Measurements from ENCODE around the gene COL23A1.
A peak's percentile ranks its signal among the peaks of the same experiment; 100 is the strongest.
"Not testable (repeated sequence)": the region's sequence is repeated elsewhere in the genome, so short reads cannot be mapped to it uniquely, and the experiment has no call there.

The COL23A1 gene

GRCh38 chr5:178318893-178319292 is 271.3 kb downstream of the COL23A1 start:
- no peak for DNase-seq (ENCODE audit: low spot score)
- no peak overlapping the region for H3K4me2 ChIP-seq (ENCODE audit: insufficient read depth, low read length, poor library complexity, severe bottlenecking)
- H3K9ac ChIP-seq (ENCODE audit: low read depth, low read length, poor library complexity) = no peak overlapping the region
- H3K4ac ChIP-seq (ENCODE audit: low read length) = no peak overlapping the region
- no peak overlapping the region for H4K91ac ChIP-seq (ENCODE audit: low read depth, low read length, poor library complexity)
- H4K8ac ChIP-seq (ENCODE audit: low read depth, low read length) = no peak overlapping the region
- no CpG with 5 or more reads among the region's 6 CpGs for WGBS, 2 donors (ENCODE audit: extremely low coverage in 2 of 2, insufficient read length in 2 of 2, insufficient replicate concordance in 1 of 2)
- H3K36me3 ChIP-seq (replicated peaks in 1 of 2; ENCODE audit: control insufficient read depth in 2 of 2, insufficient read depth in 2 of 2, low read length in 2 of 2) = no peaks in the 10 kb centered on the region
- peaks cover 2 to 4% of the 10 kb centered on the region in 2 donors for H3K9me3 ChIP-seq (replicated peaks in 1 of 2; ENCODE audit: control insufficient read depth in 2 of 2, insufficient read depth in 1 of 2, low read depth in 1 of 2, low read length in 2 of 2)
- H2BK120ac ChIP-seq (ENCODE audit: low read depth, low read length) = no peak overlapping the region
- H3K18ac ChIP-seq (ENCODE audit: low read length) = peak overlapping the region; percentile 52
- no peak overlapping the region for H2BK5ac ChIP-seq (ENCODE audit: low read length)
- no peaks in the 10 kb centered on the region for H3K79me1 ChIP-seq (ENCODE audit: low read depth, low read length)
- no peak overlapping the region for H2AFZ ChIP-seq (ENCODE audit: low read length)
- H3K14ac ChIP-seq (ENCODE audit: low read length) = no peak overlapping the region
- no peaks in the 10 kb centered on the region for H3K27me3 ChIP-seq (ENCODE audit: control insufficient read depth in 3 of 3, insufficient read depth in 3 of 3, low read depth in 1 of 3, low read length in 3 of 3)
- H2AK5ac ChIP-seq (ENCODE audit: low read depth, low read length) = no peak overlapping the region
- H3K4me3 ChIP-seq (ENCODE audit: low read length in 2 of 2) = no peak overlapping the region
- no peak overlapping the region for H2BK12ac ChIP-seq (ENCODE audit: low read length)
- no peak overlapping the region for H3K23ac ChIP-seq (ENCODE audit: low read depth, low read length, poor library complexity)
- H2BK15ac ChIP-seq (ENCODE audit: low read length) = peak overlapping the region; percentile 30
- H3K4me1 ChIP-seq (ENCODE audit: control insufficient read depth in 2 of 2, insufficient read depth in 1 of 2, low read depth in 1 of 2, low read length in 2 of 2) = peaks cover 3 to 6% of the 10 kb centered on the region in 2 donors
- no peak overlapping the region for H3K27ac ChIP-seq (replicated peaks; ENCODE audit: low read length)

DNA sequence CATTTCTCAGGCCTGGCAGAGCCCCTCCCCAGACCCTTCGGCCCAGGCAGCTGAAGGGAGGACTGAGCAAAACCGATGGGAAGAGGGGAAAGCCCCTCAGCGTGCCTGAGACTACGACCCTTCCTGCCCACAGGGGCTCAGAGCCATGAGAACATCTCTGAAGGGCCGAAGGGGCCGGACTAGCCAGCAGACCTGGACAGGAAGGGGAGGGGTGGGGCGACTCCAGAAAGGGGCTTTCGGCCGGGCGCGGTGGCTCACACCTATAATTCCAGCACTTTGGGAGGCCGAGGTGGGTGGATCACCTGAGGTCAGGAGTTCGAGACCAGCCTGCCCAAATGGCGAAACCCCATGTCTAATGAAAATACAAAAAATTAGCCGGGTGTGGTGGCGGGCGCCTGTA is 271.8 kb downstream of the COL23A1 start:
- no peak for DNase-seq (ENCODE audit: low spot score)
- Histone ChIP-seq H3K79me1 (ENCODE audit: low read depth, low read length) (no peaks in the 10 kb centered on the region), H3K14ac (ENCODE audit: low read length) (no peak overlapping the region), H2AFZ (ENCODE audit: low read length) (no peak overlapping the region), H2BK15ac (ENCODE audit: low read length) (no peak overlapping the region), H3K4me3 (ENCODE audit: low read length in 2 of 2) (no peak overlapping the region), H4K8ac (ENCODE audit: low read depth, low read length) (no peak overlapping the region), H4K91ac (ENCODE audit: low read depth, low read length, poor library complexity) (no peak overlapping the region), H3K9ac (ENCODE audit: low read depth, low read length, poor library complexity) (peak overlapping the region; percentile 53), H3K27ac (replicated peaks; ENCODE audit: low read length) (no peak overlapping the region), H3K36me3 (replicated peaks in 1 of 2; ENCODE audit: control insufficient read depth in 2 of 2, insufficient read depth in 2 of 2, low read length in 2 of 2) (no peaks in the 10 kb centered on the region), H3K9me3 (replicated peaks in 1 of 2; ENCODE audit: control insufficient read depth in 2 of 2, insufficient read depth in 1 of 2, low read depth in 1 of 2, low read length in 2 of 2) (peaks cover 0 to 4% of the 10 kb centered on the region in 2 donors), H2BK120ac (ENCODE audit: low read depth, low read length) (no peak overlapping the region), H2BK12ac (ENCODE audit: low read length) (no peak overlapping the region), H3K4me1 (ENCODE audit: control insufficient read depth in 2 of 2, insufficient read depth in 1 of 2, low read depth in 1 of 2, low read length in 2 of 2) (peaks cover 0 to 1% of the 10 kb centered on the region in 2 donors), H2BK5ac (ENCODE audit: low read length) (no peak overlapping the region), H3K4me2 (ENCODE audit: insufficient read depth, low read length, poor library complexity, severe bottlenecking) (no peak overlapping the region), H3K23ac (ENCODE audit: low read depth, low read length, poor library complexity) (no peak overlapping the region), H3K4ac (ENCODE audit: low read length) (no peak overlapping the region), H3K27me3 (ENCODE audit: control insufficient read depth in 3 of 3, insufficient read depth in 3 of 3, low read depth in 1 of 3, low read length in 3 of 3) (no peaks in the 10 kb centered on the region), H2AK5ac (ENCODE audit: low read depth, low read length) (peak overlapping the region; percentile 32), H3K18ac (ENCODE audit: low read length) (no peak overlapping the region)
- no CpG with 5 or more reads among the region's 17 CpGs for WGBS, 2 donors (ENCODE audit: extremely low coverage in 2 of 2, insufficient read length in 2 of 2, insufficient replicate concordance in 1 of 2)

- not testable (repeated sequence) for H3K14ac ChIP-seq (ENCODE audit: low read length); H4K8ac ChIP-seq (ENCODE audit: low read depth, low read length); H3K9me3 ChIP-seq (replicated peaks in 1 of 2; ENCODE audit: control insufficient read depth in 2 of 2, insufficient read depth in 1 of 2, low read depth in 1 of 2, low read length in 2 of 2); H2AK5ac ChIP-seq (ENCODE audit: low read depth, low read length); H3K27ac ChIP-seq (replicated peaks; ENCODE audit: low read length); H3K79me1 ChIP-seq (ENCODE audit: low read depth, low read length); H3K9ac ChIP-seq (ENCODE audit: low read depth, low read length, poor library complexity); H3K4me1 ChIP-seq (ENCODE audit: control insufficient read depth in 2 of 2, insufficient read depth in 1 of 2, low read depth in 1 of 2, low read length in 2 of 2); H3K36me3 ChIP-seq (replicated peaks in 1 of 2; ENCODE audit: control insufficient read depth in 2 of 2, insufficient read depth in 2 of 2, low read length in 2 of 2); H4K91ac ChIP-seq (ENCODE audit: low read depth, low read length, poor library complexity); DNase-seq (ENCODE audit: low spot score); H2BK12ac ChIP-seq (ENCODE audit: low read length); H2BK15ac ChIP-seq (ENCODE audit: low read length); H3K4me2 ChIP-seq (ENCODE audit: insufficient read depth, low read length, poor library complexity, severe bottlenecking); H2BK5ac ChIP-seq (ENCODE audit: low read length); H2AFZ ChIP-seq (ENCODE audit: low read length); H3K23ac ChIP-seq (ENCODE audit: low read depth, low read length, poor library complexity); H3K18ac ChIP-seq (ENCODE audit: low read length); H3K4ac ChIP-seq (ENCODE audit: low read length); H3K27me3 ChIP-seq (ENCODE audit: control insufficient read depth in 3 of 3, insufficient read depth in 3 of 3, low read depth in 1 of 3, low read length in 3 of 3); H3K4me3 ChIP-seq (ENCODE audit: low read length in 2 of 2); H2BK120ac ChIP-seq (ENCODE audit: low read depth, low read length)
- no CpG with 5 or more reads among the region's 5 CpGs for WGBS, 2 donors (ENCODE audit: extremely low coverage in 2 of 2, insufficient read length in 2 of 2, insufficient replicate concordance in 1 of 2)
These were observed 272.5 kb downstream of the COL23A1 start for GRCh38 chr5:178317727-178318126.

DNA sequence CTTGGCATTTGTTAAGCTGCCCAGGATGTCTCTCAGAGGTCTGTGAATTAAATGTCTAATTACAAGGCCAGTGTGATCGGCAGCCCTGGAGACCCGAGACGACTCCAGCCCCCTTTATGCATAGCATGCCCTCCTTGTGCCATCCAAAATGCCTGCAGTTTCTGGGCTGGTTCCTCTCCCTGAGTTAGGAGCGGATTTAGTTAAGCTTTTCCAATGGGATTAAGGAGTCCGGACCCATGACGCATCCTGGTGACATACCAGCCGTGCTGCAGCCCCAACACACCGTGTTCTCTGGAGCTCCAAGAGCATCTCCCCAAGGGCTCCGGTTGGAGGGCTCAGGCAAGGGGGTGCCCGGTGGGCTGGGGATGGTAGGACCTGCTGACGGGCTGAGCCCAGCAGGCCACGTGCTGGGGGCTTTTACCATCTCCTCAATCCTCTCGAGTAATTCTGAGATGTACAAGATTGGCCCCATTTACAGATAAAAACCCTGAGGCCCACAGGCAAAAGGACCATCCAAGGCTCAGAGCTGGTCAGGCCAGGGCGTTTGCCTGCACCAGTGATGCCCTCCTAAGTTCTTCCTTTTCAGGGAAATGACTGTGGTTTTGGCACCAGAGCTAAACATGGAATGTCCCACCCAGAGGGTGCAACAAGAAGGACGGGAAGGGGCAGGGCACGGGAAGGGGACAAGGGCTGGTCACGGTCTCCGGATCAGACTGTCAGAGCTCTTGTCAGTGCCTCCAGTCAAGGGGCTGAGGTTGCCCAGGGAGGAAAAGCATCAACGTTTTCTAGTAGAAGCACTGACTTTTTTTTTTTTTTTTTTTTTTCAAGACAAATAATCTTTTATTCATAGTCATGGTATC is 275.0 kb downstream of the COL23A1 start:
- H2BK12ac ChIP-seq (ENCODE audit: low read length) = no peak overlapping the region
- no peak overlapping the region for H2BK5ac ChIP-seq (ENCODE audit: low read length)
- no peak overlapping the region for H3K9ac ChIP-seq (ENCODE audit: low read depth, low read length, poor library complexity)
- no peak for DNase-seq (ENCODE audit: low spot score)
- H2BK15ac ChIP-seq (ENCODE audit: low read length) = no peak overlapping the region
- H2AK5ac ChIP-seq (ENCODE audit: low read depth, low read length) = no peak overlapping the region
- H3K36me3 ChIP-seq (replicated peaks in 1 of 2; ENCODE audit: control insufficient read depth in 2 of 2, insufficient read depth in 2 of 2, low read length in 2 of 2) = no peaks in the 10 kb centered on the region
- H3K27me3 ChIP-seq (ENCODE audit: control insufficient read depth in 3 of 3, insufficient read depth in 3 of 3, low read depth in 1 of 3, low read length in 3 of 3) = no peaks in the 10 kb centered on the region
- H2BK120ac ChIP-seq (ENCODE audit: low read depth, low read length) = no peak overlapping the region
- peaks cover 0 to 4% of the 10 kb centered on the region in 2 donors for H3K9me3 ChIP-seq (replicated peaks in 1 of 2; ENCODE audit: control insufficient read depth in 2 of 2, insufficient read depth in 1 of 2, low read depth in 1 of 2, low read length in 2 of 2)
- no peak overlapping the region for H3K27ac ChIP-seq (replicated peaks; ENCODE audit: low read length)
- no peak overlapping the region for H3K14ac ChIP-seq (ENCODE audit: low read length)
- H3K4me3 ChIP-seq (ENCODE audit: low read length in 2 of 2) = no peak overlapping the region
- peaks cover 0 to 2% of the 10 kb centered on the region in 2 donors for H3K4me1 ChIP-seq (ENCODE audit: control insufficient read depth in 2 of 2, insufficient read depth in 1 of 2, low read depth in 1 of 2, low read length in 2 of 2)
- H4K91ac ChIP-seq (ENCODE audit: low read depth, low read length, poor library complexity) = no peak overlapping the region
- H3K23ac ChIP-seq (ENCODE audit: low read depth, low read length, poor library complexity) = no peak overlapping the region
- no peaks in the 10 kb centered on the region for H3K79me1 ChIP-seq (ENCODE audit: low read depth, low read length)
- no peak overlapping the region for H3K18ac ChIP-seq (ENCODE audit: low read length)
- no peak overlapping the region for H3K4ac ChIP-seq (ENCODE audit: low read length)
- H3K4me2 ChIP-seq (ENCODE audit: insufficient read depth, low read length, poor library complexity, severe bottlenecking) = no peak overlapping the region
- WGBS, 2 donors (ENCODE audit: extremely low coverage in 2 of 2, insufficient read length in 2 of 2, insufficient replicate concordance in 1 of 2) = no CpG with 5 or more reads among the region's 19 CpGs
- no peak overlapping the region for H4K8ac ChIP-seq (ENCODE audit: low read depth, low read length)
- H2AFZ ChIP-seq (ENCODE audit: low read length) = no peak overlapping the region

Data from neuronal stem cell (in vitro differentiated cells).